Measurements from ENCODE around the gene LRRC4C. TPM values are rescaled to one million over a fixed set of nuclear protein-coding genes. Genes with fewer than 3 reads are reported as not detected.

The LRRC4C gene
- total RNA-seq, 1 donor from 2014 or later, result not detected

GRCh38 chr11:40186437-40187263 lies 1272.8 kb downstream of the LRRC4C start:
- no peaks in the 10 kb centered on the region for H3K9me3 ChIP-seq
- intact Hi-C loops (cut with DNase I), result no loop called here

GRCh38 chr11:40185793-40186192 lies 1273.7 kb downstream of the LRRC4C start:
- no peak for DNase-seq (ENCODE audit: low spot score in 2 of 2)
- Histone ChIP-seq H3K9me3 (no peaks in the 10 kb centered on the region), H3K4me3 (no peak overlapping the region), H3K4me1 (no peaks in the 10 kb centered on the region), H3K27ac (no peak overlapping the region), H3K27me3 (no peaks in the 10 kb centered on the region), H3K36me3 (no peaks in the 10 kb centered on the region)
- no peak for TF ChIP-seq CTCF (IDR thresholded peaks at IDR 0.05)
- intact Hi-C loops (cut with DNase I), result no loop called here

More at GRCh38 chr11:40186437-40187263, 1272.8 kb downstream of the LRRC4C start:
- DNase-seq (ENCODE audit: low spot score in 2 of 2), result no peak
- TF ChIP-seq CTCF (IDR thresholded peaks at IDR 0.05), result no peak
- Histone ChIP-seq H3K4me3 (no peak overlapping the region), H3K27me3 (no peaks in the 10 kb centered on the region), H3K4me1 (no peaks in the 10 kb centered on the region), H3K36me3 (no peaks in the 10 kb centered on the region), H3K27ac (no peak overlapping the region)

- Histone ChIP-seq H3K4me3 (no peak overlapping the region), H3K9me3 (no peaks in the 10 kb centered on the region), H3K4me1 (no peaks in the 10 kb centered on the region), H3K27ac (no peak overlapping the region), H3K36me3 (no peaks in the 10 kb centered on the region), H3K27me3 (no peaks in the 10 kb centered on the region)
- intact Hi-C loops (cut with DNase I), result no loop called here
- no peak for TF ChIP-seq CTCF (IDR thresholded peaks at IDR 0.05)
- no peak for DNase-seq (ENCODE audit: low spot score in 2 of 2)
Observed at GRCh38 chr11:40183073-40184064, 1276.1 kb downstream of the LRRC4C start.

- no peaks in the 10 kb centered on the region for H3K9me3 ChIP-seq
- H3K27me3 ChIP-seq, result no peaks in the 10 kb centered on the region
- intact Hi-C loops (cut with DNase I), result no loop called here
- DNase-seq (ENCODE audit: low spot score in 2 of 2), result no peak
- no peak overlapping the region for H3K4me3 ChIP-seq
- no peak for TF ChIP-seq CTCF (IDR thresholded peaks at IDR 0.05)
- no peaks in the 10 kb centered on the region for H3K4me1 ChIP-seq
- H3K36me3 ChIP-seq, result no peaks in the 10 kb centered on the region
- H3K27ac ChIP-seq, result no peak overlapping the region
Observed at GRCh38 chr11:40179541-40179940, 1279.9 kb downstream of the LRRC4C start.

GRCh38 chr11:40178470-40178869 lies 1281.0 kb downstream of the LRRC4C start:
- no peaks in the 10 kb centered on the region for H3K4me1 ChIP-seq
- H3K27ac ChIP-seq, result no peak overlapping the region
- H3K9me3 ChIP-seq, result no peaks in the 10 kb centered on the region
- intact Hi-C loops (cut with DNase I), result no loop called here
- DNase-seq (ENCODE audit: low spot score in 2 of 2), result no peak
- no peak for TF ChIP-seq CTCF (IDR thresholded peaks at IDR 0.05)
- no peaks in the 10 kb centered on the region for H3K36me3 ChIP-seq
- no peaks in the 10 kb centered on the region for H3K27me3 ChIP-seq
- no peak overlapping the region for H3K4me3 ChIP-seq

All from ascending aorta (tissue), 2 donors.